Medulla oblongata (tissue), 1 donor: Measurements from ENCODE around the gene ADCY5.

ENCODE experiments used
- DNase-seq: peaks from one replicate; pipeline ENCODE4 v3.0.0-alpha.2; 2015; ENCODE audit errors: extremely low spot score

Gene ADCY5

GRCh38 chr3:123301331-123302184 is 147.3 kb downstream of the ADCY5 start:
- no peak for DNase-seq

GRCh38 chr3:123300583-123300982 is 148.3 kb downstream of the ADCY5 start:
- no peak for DNase-seq

- DNase-seq = no peak
Measured at GRCh38 chr3:123300056-123300455, 148.8 kb downstream of the ADCY5 start.

GRCh38 chr3:123299581-123299980 is 149.3 kb downstream of the ADCY5 start:
- no peak for DNase-seq

GRCh38 chr3:123298903-123299302 is 150.0 kb downstream of the ADCY5 start:
- no peak for DNase-seq

- no peak for DNase-seq
Measured at GRCh38 chr3:123297627-123297899, 151.3 kb downstream of the ADCY5 start.

- DNase-seq = no peak
Measured at GRCh38 chr3:123296836-123297626, 151.9 kb downstream of the ADCY5 start.

GRCh38 chr3:123296261-123296660 is 152.6 kb downstream of the ADCY5 start:
- DNase-seq = no peak

GRCh38 chr3:123295901-123296250 is 153.0 kb downstream of the ADCY5 start:
- no peak for DNase-seq

GRCh38 chr3:123295171-123295900 is 153.6 kb downstream of the ADCY5 start:
- no peak for DNase-seq

GRCh38 chr3:123294296-123294938 is 154.5 kb downstream of the ADCY5 start:
- DNase-seq = no peak

GRCh38 chr3:123292321-123293310 is 156.3 kb downstream of the ADCY5 start:
- DNase-seq = no peak

- DNase-seq = no peak
Measured at GRCh38 chr3:123291404-123291803, 157.5 kb downstream of the ADCY5 start.

- no peak for DNase-seq
Measured at GRCh38 chr3:123290962-123291361, 157.9 kb downstream of the ADCY5 start.

GRCh38 chr3:123290107-123290930 is 158.6 kb downstream of the ADCY5 start:
- DNase-seq = no peak

GRCh38 chr3:123289391-123290106 is 159.3 kb downstream of the ADCY5 start:
- no peak for DNase-seq

- no peak for DNase-seq
Measured at GRCh38 chr3:123287962-123288302, 161.0 kb downstream of the ADCY5 start.

- DNase-seq = no peak
Measured at GRCh38 chr3:123287051-123287961, 161.6 kb downstream of the ADCY5 start.
